PC-9 (cell line): ENCODE data around the gene BRCC3.
A peak's percentile ranks its signal among the peaks of the same experiment; 100 is the strongest.

ENCODE experiments used
- EZH2 ChIP-seq: fragments of 200-600 bp; sonication (generic); IDR thresholded peaks from 2 replicates; pipeline ENCODE4 v1.8.0; 2017; ENCODE audit warnings: antibody characterized with exemption, low read depth
- TF ChIP-seq, protein P1 (sequence below): fragments of 200-600 bp; sonication (generic); conservative IDR thresholded peaks from 2 replicates; pipeline ENCODE4 v1.6.1; 2017; ENCODE audit warnings: mixed run types, antibody characterized with exemption, mild to moderate bottlenecking, moderate library complexity

DNA sequence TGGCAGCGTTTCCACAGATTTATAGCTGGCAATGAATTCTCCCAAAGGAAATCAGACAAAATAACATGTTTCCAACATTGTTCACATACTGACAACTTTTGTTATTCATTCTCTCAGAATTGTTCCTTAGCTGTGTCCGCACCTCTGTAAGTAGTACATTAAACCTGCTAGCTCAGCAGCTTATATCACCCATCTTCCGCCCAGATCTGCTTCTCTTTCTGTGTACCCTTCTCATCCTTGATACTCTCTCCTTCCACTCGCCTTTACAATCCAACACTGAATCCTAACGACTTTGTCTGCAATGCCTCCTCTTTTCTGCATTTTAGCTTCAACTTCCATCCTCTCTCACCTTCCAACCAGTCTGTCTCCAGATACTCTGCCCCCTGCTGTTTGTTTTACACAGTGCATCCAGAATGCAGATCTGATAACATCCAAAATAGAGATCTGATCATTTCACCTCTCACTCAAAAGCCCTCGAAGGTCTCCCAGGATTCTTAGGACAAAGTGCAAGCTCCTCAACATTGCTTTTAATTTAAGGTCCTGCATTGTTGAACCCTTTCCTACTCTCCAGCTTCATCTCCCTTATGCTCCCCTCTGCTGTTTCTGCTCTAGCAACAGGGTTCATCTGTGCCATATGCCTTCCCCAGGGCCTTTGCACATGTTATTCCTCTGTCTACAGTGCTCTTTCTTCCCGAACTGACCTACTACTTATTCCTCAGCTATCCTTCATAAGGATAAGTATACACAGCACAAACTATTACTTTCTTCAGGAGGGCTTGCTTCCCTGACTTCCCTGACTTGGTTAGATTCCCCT lies 77.6 kb downstream of the BRCC3 start:
- no peak for TF ChIP-seq EZH2
- TF ChIP-seq, protein P1, sequence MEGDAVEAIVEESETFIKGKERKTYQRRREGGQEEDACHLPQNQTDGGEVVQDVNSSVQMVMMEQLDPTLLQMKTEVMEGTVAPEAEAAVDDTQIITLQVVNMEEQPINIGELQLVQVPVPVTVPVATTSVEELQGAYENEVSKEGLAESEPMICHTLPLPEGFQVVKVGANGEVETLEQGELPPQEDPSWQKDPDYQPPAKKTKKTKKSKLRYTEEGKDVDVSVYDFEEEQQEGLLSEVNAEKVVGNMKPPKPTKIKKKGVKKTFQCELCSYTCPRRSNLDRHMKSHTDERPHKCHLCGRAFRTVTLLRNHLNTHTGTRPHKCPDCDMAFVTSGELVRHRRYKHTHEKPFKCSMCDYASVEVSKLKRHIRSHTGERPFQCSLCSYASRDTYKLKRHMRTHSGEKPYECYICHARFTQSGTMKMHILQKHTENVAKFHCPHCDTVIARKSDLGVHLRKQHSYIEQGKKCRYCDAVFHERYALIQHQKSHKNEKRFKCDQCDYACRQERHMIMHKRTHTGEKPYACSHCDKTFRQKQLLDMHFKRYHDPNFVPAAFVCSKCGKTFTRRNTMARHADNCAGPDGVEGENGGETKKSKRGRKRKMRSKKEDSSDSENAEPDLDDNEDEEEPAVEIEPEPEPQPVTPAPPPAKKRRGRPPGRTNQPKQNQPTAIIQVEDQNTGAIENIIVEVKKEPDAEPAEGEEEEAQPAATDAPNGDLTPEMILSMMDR: peak; percentile 62
